PC-3 (cell line): ENCODE results near the gene BMP7. TPM values are rescaled to one million over a fixed set of nuclear protein-coding genes. Genes with fewer than 3 reads are reported as not detected.

Source experiments
- ATAC-seq: fragments of 200-7000 bp; cut with Tn5 transposase; 2 replicates; pipeline ENCODE4 v1.9.1; 2020; ENCODE audit warnings: mild to moderate bottlenecking, moderate library complexity
- BruUV-seq: library from RNA; stranded (reverse); fragments of 400-500 nt; replicated peaks from 2 replicates; lab custom pipeline; 2021; lab: Mats Ljungman, UMichigan
- CTCF ChIA-PET: fragments of 300-600 bp; sonication (Branson Sonifier 250); formaldehyde crosslinking; loops from one replicate; lab custom pipeline; 2022; ENCODE audit warnings: antibody characterized with exemption; lab: Charles Lee
- POLR2A ChIA-PET: fragments of 300-600 bp; sonication (Branson Sonifier 250); formaldehyde crosslinking; loops from one replicate; lab custom pipeline; 2022; ENCODE audit warnings: antibody characterized with exemption; ENCODE audit not compliant: unreplicated experiment; lab: Charles Lee
- DNase-seq: peaks from one replicate; pipeline ENCODE4 v3.0.0-alpha.2; 2015
- H2AFZ ChIP-seq: fragments of 300-600 bp; sonication (generic); 2 replicates; pipeline ENCODE4 v1.6.0; 2016; ENCODE audit warnings: antibody characterized with exemption, low read length
- H3F3A ChIP-seq: fragments of 300-600 bp; sonication (generic); one replicate; pipeline ENCODE4 v1.6.0; 2017; ENCODE audit warnings: antibody characterized with exemption, low read length, control low read depth, mild to moderate bottlenecking; ENCODE audit not compliant: unreplicated experiment
- H3K27ac ChIP-seq: fragments of 300-600 bp; sonication (generic); 2 replicates; pipeline ENCODE4 v1.5.1; 2016; ENCODE audit warnings: mild to moderate bottlenecking, low read length
- H3K27me3 ChIP-seq: fragments of 300-600 bp; sonication (generic); 2 replicates; pipeline ENCODE4 v1.6.1; 2016; ENCODE audit warnings: low read length, mixed read lengths
- H3K36me3 ChIP-seq: fragments of 300-600 bp; sonication (generic); 2 replicates; pipeline ENCODE4 v1.6.1; 2016; ENCODE audit warnings: low read depth, mixed run types, low read length, mixed read lengths
- H3K4me1 ChIP-seq: fragments of 300-600 bp; sonication (generic); 2 replicates; pipeline ENCODE4 v1.5.1; 2016; ENCODE audit warnings: low read length; ENCODE audit not compliant: insufficient read depth
- H3K4me2 ChIP-seq: fragments of 300-600 bp; sonication (generic); 2 replicates; pipeline ENCODE4 v1.6.0; 2016; ENCODE audit warnings: low read length
- H3K4me3 ChIP-seq: fragments of 300-600 bp; sonication (generic); 2 replicates; pipeline ENCODE4 v1.5.1; 2016; ENCODE audit warnings: mild to moderate bottlenecking, low read length, mixed read lengths
- H3K79me2 ChIP-seq: fragments of 300-600 bp; sonication (generic); 2 replicates; pipeline ENCODE4 v1.6.1; 2017; ENCODE audit warnings: low read length, mixed read lengths
- H3K9ac ChIP-seq: fragments of 300-600 bp; sonication (generic); 2 replicates; pipeline ENCODE4 v1.6.0; 2016; ENCODE audit warnings: mild to moderate bottlenecking, low read length
- H3K9me2 ChIP-seq: fragments of 300-600 bp; sonication (generic); replicated peaks from 2 replicates; pipeline ENCODE4 v1.6.1; 2016; ENCODE audit warnings: mixed run types, low read length, mixed read lengths
- H3K9me3 ChIP-seq: fragments of 300-600 bp; sonication (generic); 2 replicates; pipeline ENCODE4 v1.6.1; 2016; ENCODE audit warnings: low read length, mixed read lengths
- H4K20me1 ChIP-seq: fragments of 300-600 bp; sonication (generic); 2 replicates; pipeline ENCODE4 v1.6.1; 2016; ENCODE audit warnings: low read length, mixed read lengths
- CTCF ChIP-seq: fragments of 300-600 bp; sonication (generic); conservative IDR thresholded peaks from 2 replicates; pipeline ENCODE4 v1.5.1; 2017; ENCODE audit warnings: antibody characterized with exemption, low read depth, mild to moderate bottlenecking, low read length
- EZH2 ChIP-seq: fragments of 300-600 bp; sonication (generic); IDR thresholded peaks from one replicate; pipeline ENCODE4 v1.6.1; 2017; ENCODE audit warnings: antibody characterized with exemption, mild to moderate bottlenecking, low read length; ENCODE audit not compliant: unreplicated experiment
- EZH2phosphoT487 ChIP-seq: fragments of 300-600 bp; sonication (generic); IDR thresholded peaks from 2 replicates; pipeline ENCODE4 v1.6.1; 2018; ENCODE audit warnings: mild to moderate bottlenecking, antibody characterized with exemption, low read length, borderline replicate concordance
- intact Hi-C: fragments of 100-400 bp; cut with micrococcal nuclease; formaldehyde crosslinking; loops from 2 replicates; pipeline ENCODE4 v1.9.0; 2023
- total RNA-seq: library from RNA; depleted of rRNA; stranded (reverse); fragments of >200 nt; gene quantifications from 2 replicates; pipeline ENCODE4 v1.2.3, GENCODE V29; 2014

BMP7 gene
- total RNA-seq, 1 experiment from 2014 or later = not detected

GRCh38 chr20:57155415-57155814, 111.0 kb downstream of the BMP7 start:
- H3K9me2 ChIP-seq = no peaks in the 10 kb centered on the region
- ChIA-PET POLR2A (no interaction called here), CTCF (no interaction called here)
- no peaks in the 10 kb centered on the region for H3F3A ChIP-seq
- no peak overlapping the region for H3K27ac ChIP-seq
- DNase-seq (no peak), ATAC-seq (no peak)
- no peaks in the 10 kb centered on the region for H3K4me1 ChIP-seq
- no peaks in the 10 kb centered on the region for H3K36me3 ChIP-seq
- BruUV-seq = no TSS peak
- H2AFZ ChIP-seq = no peak overlapping the region
- TF ChIP-seq CTCF = no peak
- no peak for TF ChIP-seq EZH2
- no peak for TF ChIP-seq EZH2phosphoT487
- H3K9me3 ChIP-seq = no peaks in the 10 kb centered on the region
- intact Hi-C loops = no loop called here
- H4K20me1 ChIP-seq = no peaks in the 10 kb centered on the region
- H3K4me3 ChIP-seq = no peak overlapping the region
- no peaks in the 10 kb centered on the region for H3K79me2 ChIP-seq
- H3K27me3 ChIP-seq = peaks cover 64% of the 10 kb centered on the region
- H3K4me2 ChIP-seq = no peak overlapping the region
- no peak overlapping the region for H3K9ac ChIP-seq

GRCh38 chr20:57153238-57153905, 113.1 kb downstream of the BMP7 start:
- no TSS peak for BruUV-seq
- POLR2A ChIA-PET = no interaction called here
- no peaks in the 10 kb centered on the region for H3K79me2 ChIP-seq
- no peaks in the 10 kb centered on the region for H3K9me2 ChIP-seq
- no peak for ATAC-seq
- TF ChIP-seq EZH2 = no peak
- TF ChIP-seq EZH2phosphoT487 = no peak
- no peak for TF ChIP-seq CTCF
- no peak overlapping the region for H3K4me2 ChIP-seq
- no peak overlapping the region for H3K4me3 ChIP-seq
- CTCF ChIA-PET = no interaction called here
- H3K9ac ChIP-seq = no peak overlapping the region
- H3K4me1 ChIP-seq = no peaks in the 10 kb centered on the region
- no peaks in the 10 kb centered on the region for H4K20me1 ChIP-seq
- intact Hi-C loops = no loop called here
- DNase-seq = no peak
- no peak overlapping the region for H2AFZ ChIP-seq
- H3K9me3 ChIP-seq = no peaks in the 10 kb centered on the region
- H3K27ac ChIP-seq = no peak overlapping the region
- H3F3A ChIP-seq = no peaks in the 10 kb centered on the region
- peaks cover 64% of the 10 kb centered on the region for H3K27me3 ChIP-seq
- no peaks in the 10 kb centered on the region for H3K36me3 ChIP-seq

GRCh38 chr20:57152557-57152956, 113.9 kb downstream of the BMP7 start:
- no peaks in the 10 kb centered on the region for H3K9me2 ChIP-seq
- H3K27me3 ChIP-seq = peaks cover 70% of the 10 kb centered on the region
- H4K20me1 ChIP-seq = no peaks in the 10 kb centered on the region
- intact Hi-C loops = no loop called here
- H3K9me3 ChIP-seq = no peaks in the 10 kb centered on the region
- BruUV-seq = no TSS peak
- no peaks in the 10 kb centered on the region for H3K4me1 ChIP-seq
- no peak overlapping the region for H3K4me3 ChIP-seq
- H3F3A ChIP-seq = no peaks in the 10 kb centered on the region
- no peak overlapping the region for H3K9ac ChIP-seq
- H3K79me2 ChIP-seq = no peaks in the 10 kb centered on the region
- H3K36me3 ChIP-seq = no peaks in the 10 kb centered on the region
- TF ChIP-seq EZH2 = no peak
- TF ChIP-seq CTCF = no peak
- TF ChIP-seq EZH2phosphoT487 = no peak
- CTCF ChIA-PET = no interaction called here
- no peak overlapping the region for H2AFZ ChIP-seq
- no peak overlapping the region for H3K4me2 ChIP-seq
- no peak for ATAC-seq
- POLR2A ChIA-PET = no interaction called here
- DNase-seq = no peak
- no peak overlapping the region for H3K27ac ChIP-seq
